SK-N-SH treated with all-trans-retinoic acid at 6 μM for 48 hours (cell line): ENCODE measurements around the gene DTX1.

Experiments used
- ATAC-seq: fragments of 200-7000 bp; cut with Tn5 transposase; 3 replicates; pipeline ENCODE4 v1.9.1; 2020; ENCODE audit warnings: mild to moderate bottlenecking, moderate library complexity
- ARNTL ChIP-seq: fragments of 450-650 bp; formaldehyde crosslinking; IDR thresholded peaks from 2 replicates; pipeline ENCODE4 v1.5.0; 2020; ENCODE audit warnings: low read depth, mild to moderate bottlenecking, moderate library complexity, borderline replicate concordance
- BACH2 ChIP-seq: fragments of 250-450 bp; sonication (Bioruptor Pico); IDR thresholded peaks from 2 replicates; pipeline ENCODE4 v1.9.0; 2021; ENCODE audit warnings: mild to moderate bottlenecking, borderline replicate concordance
- CREB5 ChIP-seq: fragments of 250-450 bp; sonication (Bioruptor Pico); IDR thresholded peaks from 2 replicates; pipeline ENCODE4 v1.5.1; 2020; ENCODE audit warnings: low read depth, mild to moderate bottlenecking, moderate library complexity
- CSDC2 ChIP-seq: fragments of 250-450 bp; sonication (Bioruptor Pico); IDR thresholded peaks from 2 replicates; pipeline ENCODE4 v1.5.0; 2020; ENCODE audit warnings: mild to moderate bottlenecking, moderate library complexity
- CSRNP3 ChIP-seq: fragments of 250-450 bp; sonication (Bioruptor Pico); IDR thresholded peaks from 2 replicates; pipeline ENCODE4 v1.5.1; 2021; ENCODE audit warnings: mild to moderate bottlenecking, moderate library complexity
- ESRRG ChIP-seq: fragments of 250-450 bp; sonication (Bioruptor Pico); IDR thresholded peaks from 2 replicates; pipeline ENCODE4 v1.6.1; 2021; ENCODE audit warnings: mild to moderate bottlenecking
- GLIS3 ChIP-seq: fragments of 250-450 bp; sonication (Bioruptor Pico); IDR thresholded peaks from 2 replicates; pipeline ENCODE4 v1.5.0; 2020; ENCODE audit warnings: mild to moderate bottlenecking, moderate library complexity
- ISL1 ChIP-seq: fragments of 250-450 bp; sonication (Bioruptor Pico); IDR thresholded peaks from 2 replicates; pipeline ENCODE4 v2.1.2; 2022; ENCODE audit warnings: mild to moderate bottlenecking, moderate library complexity
- OSR1 ChIP-seq: fragments of 250-450 bp; sonication (Bioruptor Pico); IDR thresholded peaks from 2 replicates; pipeline ENCODE4 v1.8.0; 2022; ENCODE audit warnings: moderate library complexity, mild to moderate bottlenecking, inconsistent platforms
- PATZ1 ChIP-seq: fragments of 250-450 bp; sonication (Bioruptor Pico); IDR thresholded peaks from 2 replicates; pipeline ENCODE4 v1.8.0; 2020; ENCODE audit warnings: mild to moderate bottlenecking, moderate library complexity, borderline replicate concordance
- POU6F1 ChIP-seq: fragments of 250-450 bp; sonication (Bioruptor Pico); IDR thresholded peaks from 2 replicates; pipeline ENCODE4 v1.8.0; 2021; ENCODE audit warnings: low read depth, mild to moderate bottlenecking, moderate library complexity, borderline replicate concordance
- PPARA ChIP-seq: fragments of 250-450 bp; sonication (Bioruptor Pico); IDR thresholded peaks from 2 replicates; pipeline ENCODE4 v1.5.0; 2020; ENCODE audit warnings: mild to moderate bottlenecking, borderline replicate concordance
- RARB ChIP-seq: fragments of 250-450 bp; sonication (Bioruptor Pico); IDR thresholded peaks from 2 replicates; pipeline ENCODE4 v1.8.0; 2021; ENCODE audit warnings: mild to moderate bottlenecking, moderate library complexity
- SNAI2 ChIP-seq: fragments of 250-450 bp; sonication (Bioruptor Pico); IDR thresholded peaks from 2 replicates; pipeline ENCODE4 v1.5.0; 2020; ENCODE audit warnings: mild to moderate bottlenecking, moderate library complexity
- TCF4 ChIP-seq: fragments of 250-450 bp; sonication (Bioruptor Pico); IDR thresholded peaks from 2 replicates; pipeline ENCODE4 v1.8.0; 2021; ENCODE audit warnings: mild to moderate bottlenecking, moderate library complexity, borderline replicate concordance
- TOX ChIP-seq: fragments of 250-450 bp; sonication (Bioruptor Pico); IDR thresholded peaks from 2 replicates; pipeline ENCODE4 v1.8.0; 2021; ENCODE audit warnings: mild to moderate bottlenecking, moderate library complexity, borderline replicate concordance
- ZFP3 ChIP-seq: fragments of 250-450 bp; sonication (Bioruptor Pico); IDR thresholded peaks from 2 replicates; pipeline ENCODE4 v1.5.0; 2020; ENCODE audit warnings: mild to moderate bottlenecking, moderate library complexity
- ZFP30 ChIP-seq: fragments of 450-650 bp; formaldehyde crosslinking; IDR thresholded peaks from 2 replicates; pipeline ENCODE4 v1.5.0; 2022; ENCODE audit warnings: mild to moderate bottlenecking, moderate library complexity
- ZNF565 ChIP-seq: fragments of 450-650 bp; formaldehyde crosslinking; conservative IDR thresholded peaks from 2 replicates; pipeline ENCODE4 v1.5.0; 2020; ENCODE audit warnings: low read depth, mild to moderate bottlenecking, moderate library complexity
- ZNF70 ChIP-seq: fragments of 450-650 bp; formaldehyde crosslinking; IDR thresholded peaks from 2 replicates; pipeline ENCODE4 v1.5.0; 2020; ENCODE audit warnings: mild to moderate bottlenecking, moderate library complexity
- ZNF8 ChIP-seq: fragments of 450-650 bp; formaldehyde crosslinking; IDR thresholded peaks from 2 replicates; pipeline ENCODE4 v1.5.0; 2020; ENCODE audit warnings: mild to moderate bottlenecking, moderate library complexity

Gene DTX1

GRCh38 chr12:113099764-113100163 is 43.2 kb downstream of the DTX1 start:
- no peak for TF ChIP-seq OSR1 (CRISPR knock-in tag)
- TF ChIP-seq CREB5 (CRISPR knock-in tag), result no peak
- no peak for ATAC-seq

- no peak for ATAC-seq
- TF ChIP-seq TCF4 (CRISPR knock-in tag), result no peak
- TF ChIP-seq GLIS3, result no peak
- no peak for TF ChIP-seq ZNF8 (CRISPR knock-in tag)
- TF ChIP-seq ZFP3 (CRISPR knock-in tag), result no peak
- no peak for TF ChIP-seq RARB (CRISPR knock-in tag)
- TF ChIP-seq SNAI2 (CRISPR knock-in tag), result no peak
- no peak for TF ChIP-seq BACH2 (CRISPR knock-in tag)
- TF ChIP-seq ZNF565 (CRISPR knock-in tag), result no peak
- TF ChIP-seq ZFP30 (CRISPR knock-in tag), result no peak
Observed at GRCh38 chr12:113101751-113102150, 45.2 kb downstream of the DTX1 start.

GRCh38 chr12:113102811-113103210 is 46.3 kb downstream of the DTX1 start:
- ATAC-seq, result no peak
- TF ChIP-seq TCF4 (CRISPR knock-in tag) (no peak), OSR1 (CRISPR knock-in tag) (no peak), ISL1 (no peak), PATZ1 (CRISPR knock-in tag) (no peak)

- no peak; the same call in 2 of the 3 replicates for ATAC-seq
- no peak for TF ChIP-seq ISL1
- TF ChIP-seq ZFP3 (CRISPR knock-in tag), result no peak
- TF ChIP-seq ESRRG (CRISPR knock-in tag), result no peak
- TF ChIP-seq ZFP30 (CRISPR knock-in tag), result no peak
- no peak for TF ChIP-seq CREB5 (CRISPR knock-in tag)
- TF ChIP-seq ZNF70 (CRISPR knock-in tag), result no peak
- TF ChIP-seq ARNTL (CRISPR knock-in tag), result no peak
- no peak for TF ChIP-seq ZNF8 (CRISPR knock-in tag)
- TF ChIP-seq BACH2 (CRISPR knock-in tag), result no peak
Observed at GRCh38 chr12:113103756-113104450, 47.4 kb downstream of the DTX1 start.

- ATAC-seq, result no peak
- TF ChIP-seq PATZ1 (CRISPR knock-in tag) (no peak), CSDC2 (no peak), OSR1 (CRISPR knock-in tag) (no peak), ZNF8 (CRISPR knock-in tag) (no peak), ISL1 (no peak), ZNF565 (CRISPR knock-in tag) (no peak), ZFP30 (CRISPR knock-in tag) (no peak), RARB (CRISPR knock-in tag) (no peak), BACH2 (CRISPR knock-in tag) (no peak), PPARA (CRISPR knock-in tag) (no peak), ZNF70 (CRISPR knock-in tag) (no peak), SNAI2 (CRISPR knock-in tag) (no peak), GLIS3 (no peak), POU6F1 (CRISPR knock-in tag) (no peak), TCF4 (CRISPR knock-in tag) (no peak), TOX (CRISPR knock-in tag) (no peak), CSRNP3 (CRISPR knock-in tag) (no peak)
Observed at GRCh38 chr12:113104953-113105510, 48.5 kb downstream of the DTX1 start.
